Thoracic aorta (tissue), 2 donors: ENCODE data around the gene HBS1L. TPM values are rescaled to one million over a fixed set of nuclear protein-coding genes. Genes with fewer than 3 reads are reported as not detected.

Experiments used
- ATAC-seq: fragments of 150-250 bp; one replicate; pipeline ENCODE4 v1.8.0; 2017; ENCODE audit warnings: low read depth; ENCODE audit not compliant: insufficient number of reproducible peaks, low FRiP score
- DNase-seq: peaks from one replicate; pipeline ENCODE4 v3.0.0-alpha.2; 2020; ENCODE audit warnings: low spot score
- H3K27ac ChIP-seq, 2 donors: fragments of 200-600 bp; sonication (generic); 1 replicate in 1 of 2; 2 replicates in 1 of 2; pipeline ENCODE4 v1.5.1; 2016; ENCODE audit warnings: mild to moderate bottlenecking in 2 of 2, moderate library complexity in 2 of 2
- H3K27me3 ChIP-seq: fragments of 200-600 bp; sonication (generic); replicated peaks from 2 replicates; pipeline ENCODE4 v1.6.0; 2016; ENCODE audit warnings: mild to moderate bottlenecking; ENCODE audit not compliant: insufficient read depth
- H3K36me3 ChIP-seq: fragments of 200-600 bp; sonication (generic); one replicate; pipeline ENCODE4 v1.5.1; 2016
- H3K4me1 ChIP-seq, 2 donors: fragments of 200-600 bp; sonication (generic); 1 replicate in 1 of 2; 2 replicates in 1 of 2; pipeline versions ENCODE4 v1.5.1 to v1.6.0; 2016; ENCODE audit warnings: low read depth in 2 of 2, mild to moderate bottlenecking in 1 of 2; ENCODE audit not compliant: control insufficient read depth in 1 of 2
- H3K4me3 ChIP-seq: fragments of 200-600 bp; sonication (generic); 2 replicates; pipeline ENCODE4 v1.5.1; 2016; ENCODE audit warnings: mild to moderate bottlenecking
- H3K9me3 ChIP-seq: fragments of 200-600 bp; sonication (generic); 2 replicates; pipeline ENCODE4 v1.5.1; 2016
- CTCF ChIP-seq: fragments of 200-600 bp; sonication (generic); IDR thresholded peaks from one replicate; pipeline ENCODE4 v1.5.1; 2019; ENCODE audit warnings: antibody characterized with exemption
- total RNA-seq, 2 donors: library from RNA; depleted of rRNA; stranded (reverse); fragments of >200 nt; gene quantifications; one replicate each; pipeline versions ENCODE4 v1.1.0 to v1.2.3, GENCODE V29; 2016

The HBS1L gene
- total RNA-seq, 2 donors from 2014 or later: 42.5 to 48.5 TPM

DNA sequence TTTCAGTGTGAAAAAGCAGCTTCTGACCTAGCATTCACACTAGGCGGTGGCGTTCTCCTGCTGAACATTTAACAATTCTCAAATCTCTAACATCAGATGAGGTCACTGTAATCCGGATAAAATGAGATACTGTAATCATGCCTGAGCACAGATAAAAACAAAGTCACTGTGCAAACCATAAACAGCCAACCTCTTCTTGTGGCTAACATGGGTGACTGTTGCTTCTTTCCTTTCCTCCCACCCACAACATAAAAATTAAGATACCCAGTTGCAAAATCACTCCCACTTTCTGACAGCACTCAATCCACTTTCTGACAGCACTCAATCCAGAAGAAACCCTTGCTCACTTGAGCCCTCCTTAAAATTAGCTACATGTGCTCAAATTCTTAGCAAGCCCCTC is 93.3 kb downstream of the HBS1L start:
- Histone ChIP-seq H3K9me3 (peaks cover 3% of the 10 kb centered on the region), H3K27me3 (no peaks in the 10 kb centered on the region), H3K27ac (no peak overlapping the region), H3K4me3 (no peak overlapping the region), H3K36me3 (peaks cover 16% of the 10 kb centered on the region), H3K4me1 (no peaks in the 10 kb centered on the region)
- no peak for ATAC-seq
- DNase-seq: no peak
- no peak for TF ChIP-seq CTCF

- peaks cover 16% of the 10 kb centered on the region for H3K36me3 ChIP-seq
- no peak for ATAC-seq
- no peak overlapping the region for H3K27ac ChIP-seq
These were observed 95.0 kb downstream of the HBS1L start for GRCh38 chr6:134959603-134960002.

DNA sequence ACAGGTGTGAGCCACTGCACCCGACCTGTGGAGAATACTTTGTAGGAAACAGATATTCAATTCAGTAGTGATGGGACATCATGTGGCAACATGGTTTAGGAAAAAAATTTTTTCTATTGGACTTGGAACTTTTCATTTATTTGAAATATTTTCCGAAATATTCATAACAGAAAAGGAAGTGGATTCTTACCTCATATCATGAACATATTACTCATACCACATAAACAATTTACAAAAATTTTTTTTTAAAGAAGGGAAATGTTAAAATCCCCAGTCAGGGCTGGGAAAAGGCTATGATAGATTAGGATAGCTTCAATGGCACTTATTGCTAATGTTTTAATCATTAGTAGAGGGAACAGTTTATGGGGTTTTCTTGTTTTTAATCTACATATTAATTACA is 97.9 kb downstream of the HBS1L start:
- no peak for ATAC-seq

More at GRCh38 chr6:134959603-134960002, 95.0 kb downstream of the HBS1L start:
- no peaks in the 10 kb centered on the region for H3K4me1 ChIP-seq
- no peak overlapping the region for H3K4me3 ChIP-seq
- DNase-seq: no peak
- H3K27me3 ChIP-seq: no peaks in the 10 kb centered on the region
- TF ChIP-seq CTCF: no peak
- peaks cover 3% of the 10 kb centered on the region for H3K9me3 ChIP-seq

DNA sequence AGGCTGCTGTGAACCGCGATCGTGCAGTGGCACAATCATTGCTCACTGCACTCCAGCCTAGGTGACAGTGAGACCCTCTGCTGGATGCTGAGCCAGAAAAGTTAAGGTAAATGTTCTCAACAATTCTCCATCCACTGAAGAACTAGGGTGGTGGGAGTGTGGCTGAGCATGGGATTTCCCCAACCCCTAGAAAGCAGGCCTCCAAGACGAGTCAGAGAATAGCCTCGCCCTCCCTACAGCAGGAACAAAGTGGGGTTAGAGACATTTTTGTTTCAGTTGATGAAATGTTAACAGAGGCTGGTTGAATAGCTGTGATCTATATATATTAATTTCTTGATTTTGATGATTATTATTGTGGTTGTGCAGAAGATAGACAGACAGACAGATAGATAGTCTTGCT is 98.6 kb downstream of the HBS1L start:
- TF ChIP-seq CTCF: no peak
- H3K4me1 ChIP-seq: no peaks in the 10 kb centered on the region
- H3K9me3 ChIP-seq: peaks cover 3% of the 10 kb centered on the region
- H3K27ac ChIP-seq: no peak overlapping the region
- ATAC-seq (no peak), DNase-seq (no peak)
- no peaks in the 10 kb centered on the region for H3K27me3 ChIP-seq
- no peak overlapping the region for H3K4me3 ChIP-seq
- H3K36me3 ChIP-seq: peaks cover 4% of the 10 kb centered on the region

More for the DNA sequence above, 97.9 kb downstream of the HBS1L start:
- no peaks in the 10 kb centered on the region for H3K27me3 ChIP-seq
- no peak overlapping the region for H3K27ac ChIP-seq
- no peak for DNase-seq
- TF ChIP-seq CTCF: no peak
- H3K4me1 ChIP-seq: no peaks in the 10 kb centered on the region
- H3K36me3 ChIP-seq: peaks cover 4% of the 10 kb centered on the region
- no peak overlapping the region for H3K4me3 ChIP-seq
- peaks cover 3% of the 10 kb centered on the region for H3K9me3 ChIP-seq

DNA sequence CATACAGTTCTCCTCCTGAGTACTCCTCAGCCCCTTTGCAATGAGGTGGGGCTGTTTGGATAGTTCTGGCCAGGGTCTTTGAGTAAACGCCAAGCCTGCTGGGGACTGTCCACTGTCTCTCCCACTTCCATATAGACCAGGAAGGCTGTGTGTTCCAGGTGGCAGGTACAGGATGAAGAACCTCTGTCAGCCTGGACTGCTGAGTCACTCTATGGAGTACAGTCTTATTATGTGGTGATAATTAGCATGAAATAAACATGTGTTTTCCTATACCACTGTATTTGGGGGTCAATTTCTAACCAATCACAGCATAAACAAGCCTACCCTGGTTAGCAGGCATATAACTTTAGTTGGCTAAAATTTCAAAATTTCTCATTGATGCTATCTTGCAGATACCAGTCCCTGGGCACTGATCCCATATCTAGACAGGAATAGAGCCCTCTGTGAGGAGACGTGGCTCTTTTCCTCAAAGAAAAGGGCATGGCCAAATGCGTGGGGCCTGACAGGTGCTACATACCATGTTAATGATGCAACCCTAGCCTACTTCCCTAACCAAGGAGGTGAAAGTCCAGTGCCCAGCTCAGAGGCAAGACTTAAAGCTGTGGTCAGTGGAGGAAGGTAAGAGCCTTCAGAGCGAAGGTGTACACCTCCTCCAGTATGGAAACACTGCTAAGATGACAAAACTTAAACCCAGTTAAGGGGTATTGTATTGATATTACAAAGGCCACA is 100.2 kb downstream of the HBS1L start:
- TF ChIP-seq CTCF: no peak
- Histone ChIP-seq H3K9me3 (no peaks in the 10 kb centered on the region), H3K36me3 (peaks cover 4% of the 10 kb centered on the region), H3K27ac (no peak overlapping the region), H3K27me3 (no peaks in the 10 kb centered on the region), H3K4me1 (no peaks in the 10 kb centered on the region), H3K4me3 (no peak overlapping the region)
- DNase-seq (no peak), ATAC-seq (no peak)
